Measurements from ENCODE around the gene C5orf63. TPM values are rescaled to one million over a fixed set of nuclear protein-coding genes. Genes with fewer than 3 reads are reported as not detected.

Gene C5orf63
- total RNA-seq, 1 donor = 4.0 TPM

DNA sequence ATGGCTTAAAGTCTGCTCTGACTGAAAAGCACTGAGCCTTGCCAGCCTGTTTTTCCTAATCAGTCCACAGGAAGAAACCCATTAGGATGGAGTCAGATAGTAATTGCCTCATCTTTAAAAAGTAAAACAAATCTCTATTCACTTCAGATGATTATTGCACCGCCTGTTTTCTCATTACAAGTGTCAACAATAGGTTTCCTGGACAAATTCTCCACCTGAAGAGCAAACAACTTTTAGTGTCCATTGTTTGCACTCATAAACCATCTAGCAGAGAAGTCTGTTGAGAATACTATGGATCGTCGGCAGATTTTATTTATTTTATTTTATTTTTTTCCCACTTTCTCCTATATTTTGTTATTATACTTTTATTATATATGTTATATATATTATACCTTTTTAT lies 20.3 kb downstream of the C5orf63 start:
- TF ChIP-seq CTCF (IDR thresholded peaks at IDR 0.05; ENCODE audit: insufficient read depth, low read length) = no peak
- H3K4me3 ChIP-seq (ENCODE audit: low read depth, low read length) = no peak overlapping the region
- DNase-seq (ENCODE audit: low read depth) = no peak

DNA sequence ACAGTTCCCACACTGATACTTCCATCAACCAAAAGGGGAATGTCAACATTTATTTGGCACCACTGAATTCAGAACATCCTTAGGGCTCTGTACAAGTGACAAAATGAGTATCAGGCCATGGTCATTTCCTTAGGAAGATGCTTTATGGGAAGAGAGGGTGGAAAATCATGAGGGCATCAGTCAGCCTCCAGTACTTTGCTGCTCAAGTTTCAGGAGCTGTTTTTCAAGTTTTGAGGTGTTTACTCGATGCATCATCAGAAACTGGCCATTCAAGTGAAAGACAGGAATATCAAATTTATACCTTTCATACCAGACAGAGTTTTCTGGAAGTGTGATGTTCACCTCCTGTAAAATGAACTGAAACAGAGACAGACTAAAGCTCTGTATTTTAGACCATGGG lies 21.7 kb downstream of the C5orf63 start:
- TF ChIP-seq CTCF (IDR thresholded peaks at IDR 0.05; ENCODE audit: insufficient read depth, low read length) = no peak
- no peak for DNase-seq (ENCODE audit: low read depth)
- no peak overlapping the region for H3K4me3 ChIP-seq (ENCODE audit: low read depth, low read length)

GRCh38 chr5:127046343-127047072 lies 26.8 kb downstream of the C5orf63 start:
- no peak for DNase-seq (ENCODE audit: low read depth)
- TF ChIP-seq CTCF (IDR thresholded peaks at IDR 0.05; ENCODE audit: insufficient read depth, low read length) = no peak
- no peak overlapping the region for H3K4me3 ChIP-seq (ENCODE audit: low read depth, low read length)

DNA sequence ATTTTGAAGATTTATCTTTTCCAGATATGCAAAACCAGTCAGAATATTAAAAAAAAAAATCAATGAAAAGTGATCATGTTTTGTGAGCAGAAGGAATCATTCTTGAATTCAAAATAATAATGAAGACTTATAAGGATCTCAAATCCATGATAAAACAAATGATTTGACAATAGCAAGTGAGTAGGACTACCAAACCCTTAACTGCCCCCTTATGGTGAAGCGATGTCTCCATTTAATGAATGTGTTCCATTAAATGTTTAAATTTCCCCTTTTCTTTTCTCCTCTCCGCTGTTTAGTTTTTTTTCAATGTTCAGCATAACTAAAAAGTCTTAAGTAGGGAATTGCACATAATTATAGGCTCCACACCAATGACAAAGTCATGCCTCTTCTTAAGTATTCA lies 30.7 kb downstream of the C5orf63 start:
- no peak overlapping the region for H3K4me3 ChIP-seq (ENCODE audit: low read depth, low read length)
- peak; percentile 58 for DNase-seq (ENCODE audit: low read depth)
- TF ChIP-seq CTCF (IDR thresholded peaks at IDR 0.05; ENCODE audit: insufficient read depth, low read length) = peak; percentile 44

GRCh38 chr5:127041571-127041970 lies 31.7 kb downstream of the C5orf63 start:
- no peak for TF ChIP-seq CTCF (IDR thresholded peaks at IDR 0.05; ENCODE audit: insufficient read depth, low read length)
- H3K4me3 ChIP-seq (ENCODE audit: low read depth, low read length) = no peak overlapping the region
- DNase-seq (ENCODE audit: low read depth) = peak; percentile 37

- no peak for TF ChIP-seq CTCF (IDR thresholded peaks at IDR 0.05; ENCODE audit: insufficient read depth, low read length)
- no peak for DNase-seq (ENCODE audit: low read depth)
- H3K4me3 ChIP-seq (ENCODE audit: low read depth, low read length) = no peak overlapping the region
Observed at GRCh38 chr5:127040796-127041520, 32.3 kb downstream of the C5orf63 start.

Data from fibroblast of the aortic adventitia (primary cell).